GM19372 (cell line): ENCODE measurements around the gene CDCP2.
"Not testable (repeated sequence)": the region's sequence is repeated elsewhere in the genome, so short reads cannot be mapped to it uniquely, and the experiment has no call there.

Experiments used
- ATAC-seq: cut with Tn5 transposase; IDR thresholded peaks from one replicate; pipeline ENCODE4 v1.9.1; 2021; ENCODE audit warnings: mild to moderate bottlenecking, low read depth, moderate library complexity; ENCODE audit not compliant: unreplicated experiment

CDCP2 gene

GRCh38 chr1:54096227-54096876, 56.4 kb downstream of the CDCP2 start:
- no peak for ATAC-seq

GRCh38 chr1:54095546-54096226, 57.1 kb downstream of the CDCP2 start:
- no peak for ATAC-seq

- not testable (repeated sequence) for ATAC-seq
Observed at GRCh38 chr1:54094730-54095105, 58.1 kb downstream of the CDCP2 start.

DNA sequence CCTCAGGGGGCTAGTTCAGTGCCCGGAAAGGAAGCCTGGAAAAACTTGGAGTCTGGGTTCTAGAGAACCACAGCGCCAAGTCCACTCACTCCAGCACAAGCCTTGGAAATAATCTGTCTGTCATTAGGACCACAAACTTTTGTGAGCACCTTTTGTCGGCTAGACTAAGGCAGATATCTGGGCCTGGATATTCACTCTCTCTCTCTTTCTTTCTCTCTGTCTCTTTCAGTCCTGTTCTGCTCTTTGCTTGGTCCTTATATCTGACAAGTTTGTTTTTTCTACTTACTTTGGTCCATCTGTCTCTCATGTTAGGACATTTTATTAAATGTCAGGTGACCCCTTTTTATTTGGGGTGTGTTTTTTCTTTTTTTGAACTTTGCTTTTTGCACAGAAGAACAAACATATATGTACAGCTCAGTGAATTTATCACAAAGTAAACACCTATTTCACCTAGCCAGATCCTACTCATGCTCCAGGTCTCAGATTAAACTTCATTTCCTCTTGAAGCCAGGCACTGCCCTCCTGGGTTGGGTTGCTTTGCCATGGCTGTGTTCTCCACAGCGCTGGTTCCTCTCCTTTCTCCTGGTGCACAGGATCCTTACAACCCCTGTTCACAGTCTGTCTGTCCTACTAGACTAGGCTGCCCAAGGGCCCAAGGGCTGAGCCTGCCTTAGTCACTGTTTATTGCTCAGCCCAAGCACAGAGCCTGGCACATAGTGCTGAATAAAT, 58.6 kb downstream of the CDCP2 start:
- no peak for ATAC-seq

- ATAC-seq = no peak
Observed at GRCh38 chr1:54091666-54092065, 61.1 kb downstream of the CDCP2 start.

- no peak for ATAC-seq
Observed at GRCh38 chr1:54088385-54088784, 64.4 kb downstream of the CDCP2 start.

DNA sequence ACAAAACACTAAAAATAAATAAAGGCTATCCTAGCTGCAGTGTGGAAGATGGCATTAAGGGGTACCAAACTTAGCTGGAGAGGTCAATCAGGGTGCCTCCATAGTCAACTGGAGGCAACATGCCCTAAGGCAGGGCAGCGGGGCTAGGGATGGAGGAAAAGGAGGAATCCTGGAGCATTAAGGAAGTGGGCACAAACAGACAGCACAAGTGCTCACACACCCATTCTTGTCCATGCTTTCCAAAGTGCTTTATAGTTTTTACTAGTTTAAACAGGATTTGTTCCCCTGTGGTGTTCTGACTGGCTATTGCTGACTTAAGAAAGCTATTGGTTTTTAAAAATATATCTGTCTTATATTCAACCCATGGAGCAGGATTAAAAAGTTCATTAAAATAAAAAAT, 66.0 kb downstream of the CDCP2 start:
- ATAC-seq = no peak

DNA sequence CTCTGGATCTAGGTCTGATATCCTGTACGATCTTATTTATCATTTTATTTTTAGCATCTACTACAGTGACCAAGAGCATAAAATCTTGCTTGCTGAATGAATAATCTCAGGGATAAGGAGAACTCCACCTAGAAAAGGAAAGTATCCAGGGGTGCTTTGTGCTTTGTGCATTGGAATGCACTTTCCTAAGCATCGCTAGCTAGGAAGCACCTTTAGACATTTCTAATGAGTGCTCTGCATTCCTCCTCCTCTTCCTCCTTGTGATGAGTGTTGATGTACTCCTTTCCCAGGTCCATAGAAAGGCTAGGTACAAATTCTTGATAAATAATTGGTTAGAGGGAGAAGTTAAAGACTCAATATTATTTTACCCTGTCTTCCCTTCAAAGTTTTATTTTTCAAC, 68.0 kb downstream of the CDCP2 start:
- no peak for ATAC-seq
